Testis (tissue), 2 donors: ENCODE results near the gene NINL.

Experiments used
- CTCF ChIP-seq, 3 experiments: fragments of 450-650 bp in 2 of 3; fragments of 200-600 bp in 1 of 3; sonication (generic) in 1 of 3; IDR thresholded peaks; one replicate each; pipeline ENCODE4 v1.5.1; 2016 to 2019; ENCODE audit warnings: antibody characterized with exemption in 3 of 3, mild to moderate bottlenecking in 2 of 3, moderate library complexity in 1 of 3
- POLR2A ChIP-seq: fragments of 450-650 bp; IDR thresholded peaks from one replicate; pipeline ENCODE4 v1.6.1; 2017; ENCODE audit warnings: antibody characterized with exemption, mild to moderate bottlenecking, moderate library complexity

- TF ChIP-seq CTCF (IDR thresholded peaks at IDR 0.05) (no peak), POLR2A (no peak)
These were observed 117.9 kb downstream of the NINL start for GRCh38 chr20:25467441-25467840.
